Peyer's patch (tissue), 4 donors: ENCODE data around the gene ZMYND15. TPM values are rescaled to one million over a fixed set of nuclear protein-coding genes. Genes with fewer than 3 reads are reported as not detected.
"Not testable (repeated sequence)": the region's sequence is repeated elsewhere in the genome, so short reads cannot be mapped to it uniquely, and the experiment has no call there.

Source experiments
- DNase-seq, 3 donors: peaks; one replicate each; pipeline ENCODE4 v3.0.0-alpha.2; 2017 to 2019
- H3K27ac ChIP-seq, 4 donors: fragments of 200-600 bp; sonication (generic); one replicate each; pipeline ENCODE4 v1.5.1; 2016 to 2019
- H3K27me3 ChIP-seq, 2 donors: fragments of 200-600 bp; sonication (generic); one replicate each; pipeline ENCODE4 v1.5.1; 2019
- H3K36me3 ChIP-seq, 3 donors: fragments of 200-600 bp; sonication (generic); one replicate each; pipeline ENCODE4 v1.5.1; 2016 to 2019
- H3K4me1 ChIP-seq, 4 donors: fragments of 200-600 bp; sonication (generic); one replicate each; pipeline ENCODE4 v1.5.1; 2016 to 2019
- H3K4me3 ChIP-seq, 4 donors: fragments of 200-600 bp; sonication (generic); 1 replicate in 3 of 4; 2 replicates in 1 of 4; pipeline ENCODE4 v1.5.1; 2016 to 2019; ENCODE audit warnings: mild to moderate bottlenecking in 1 of 4
- H3K9me3 ChIP-seq, 4 donors: fragments of 200-600 bp; sonication (generic); one replicate each; pipeline ENCODE4 v1.5.1; 2016 to 2019; ENCODE audit warnings: mild to moderate bottlenecking in 1 of 4
- POLR2A ChIP-seq, 2 donors: fragments of 450-650 bp; IDR thresholded peaks; one replicate each; pipeline ENCODE4 v1.5.1; 2017; ENCODE audit warnings: antibody characterized with exemption in 2 of 2, mild to moderate bottlenecking in 2 of 2, moderate library complexity in 2 of 2
- total RNA-seq, 4 donors: library from RNA; depleted of rRNA; stranded (reverse); fragments of >200 nt; gene quantifications; one replicate each; pipeline ENCODE4 v1.1.0, GENCODE V29; 2016
- TF ChIP-seq, protein P1 (sequence below), 6 experiments: fragments of 450-650 bp in 4 of 6; fragments of 200-600 bp in 2 of 6; sonication (generic) in 1 of 6; IDR thresholded peaks; one replicate each; pipeline ENCODE4 v1.5.1; 2017 to 2019; ENCODE audit warnings: antibody characterized with exemption in 6 of 6, mild to moderate bottlenecking in 3 of 6, moderate library complexity in 1 of 6

Gene ZMYND15
- total RNA-seq, 4 donors from 2014 or later: 2.1 to 5.6 (median 4.0) TPM; not detected in 1

DNA sequence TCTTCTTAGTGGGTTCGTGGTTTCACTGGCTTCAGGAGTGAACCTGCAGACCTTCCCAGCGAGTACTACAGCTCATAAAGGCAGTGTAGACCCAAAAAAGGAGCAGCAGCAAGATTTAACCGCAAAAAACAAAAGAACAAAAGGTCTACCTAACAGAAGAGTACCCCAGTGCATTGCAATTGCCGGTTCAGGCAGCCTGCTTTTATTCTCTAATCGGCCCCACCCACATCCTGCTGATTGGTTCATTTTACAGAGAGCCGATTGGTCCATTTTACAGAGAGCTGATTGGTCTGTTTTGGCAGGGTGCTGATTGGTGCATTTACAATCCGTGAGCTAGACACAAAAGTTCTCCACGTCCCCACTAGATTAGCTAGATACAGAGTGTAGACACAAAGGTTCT, 31.2 kb upstream of the ZMYND15 start:
- no peak overlapping the region for H3K4me3 ChIP-seq
- no peak overlapping the region for H3K27ac ChIP-seq
- H3K9me3 ChIP-seq: no peaks in the 10 kb centered on the region
- DNase-seq: no peak
- H3K27me3 ChIP-seq: no peaks in the 10 kb centered on the region
- no peaks in the 10 kb centered on the region for H3K36me3 ChIP-seq
- H3K4me1 ChIP-seq: peaks cover 5 to 31% (median 8%) of the 10 kb centered on the region in 4 donors
- no peak for TF ChIP-seq POLR2A (IDR thresholded peaks at IDR 0.05)
- TF ChIP-seq, protein P1, sequence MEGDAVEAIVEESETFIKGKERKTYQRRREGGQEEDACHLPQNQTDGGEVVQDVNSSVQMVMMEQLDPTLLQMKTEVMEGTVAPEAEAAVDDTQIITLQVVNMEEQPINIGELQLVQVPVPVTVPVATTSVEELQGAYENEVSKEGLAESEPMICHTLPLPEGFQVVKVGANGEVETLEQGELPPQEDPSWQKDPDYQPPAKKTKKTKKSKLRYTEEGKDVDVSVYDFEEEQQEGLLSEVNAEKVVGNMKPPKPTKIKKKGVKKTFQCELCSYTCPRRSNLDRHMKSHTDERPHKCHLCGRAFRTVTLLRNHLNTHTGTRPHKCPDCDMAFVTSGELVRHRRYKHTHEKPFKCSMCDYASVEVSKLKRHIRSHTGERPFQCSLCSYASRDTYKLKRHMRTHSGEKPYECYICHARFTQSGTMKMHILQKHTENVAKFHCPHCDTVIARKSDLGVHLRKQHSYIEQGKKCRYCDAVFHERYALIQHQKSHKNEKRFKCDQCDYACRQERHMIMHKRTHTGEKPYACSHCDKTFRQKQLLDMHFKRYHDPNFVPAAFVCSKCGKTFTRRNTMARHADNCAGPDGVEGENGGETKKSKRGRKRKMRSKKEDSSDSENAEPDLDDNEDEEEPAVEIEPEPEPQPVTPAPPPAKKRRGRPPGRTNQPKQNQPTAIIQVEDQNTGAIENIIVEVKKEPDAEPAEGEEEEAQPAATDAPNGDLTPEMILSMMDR (IDR thresholded peaks at IDR 0.05): no peak

DNA sequence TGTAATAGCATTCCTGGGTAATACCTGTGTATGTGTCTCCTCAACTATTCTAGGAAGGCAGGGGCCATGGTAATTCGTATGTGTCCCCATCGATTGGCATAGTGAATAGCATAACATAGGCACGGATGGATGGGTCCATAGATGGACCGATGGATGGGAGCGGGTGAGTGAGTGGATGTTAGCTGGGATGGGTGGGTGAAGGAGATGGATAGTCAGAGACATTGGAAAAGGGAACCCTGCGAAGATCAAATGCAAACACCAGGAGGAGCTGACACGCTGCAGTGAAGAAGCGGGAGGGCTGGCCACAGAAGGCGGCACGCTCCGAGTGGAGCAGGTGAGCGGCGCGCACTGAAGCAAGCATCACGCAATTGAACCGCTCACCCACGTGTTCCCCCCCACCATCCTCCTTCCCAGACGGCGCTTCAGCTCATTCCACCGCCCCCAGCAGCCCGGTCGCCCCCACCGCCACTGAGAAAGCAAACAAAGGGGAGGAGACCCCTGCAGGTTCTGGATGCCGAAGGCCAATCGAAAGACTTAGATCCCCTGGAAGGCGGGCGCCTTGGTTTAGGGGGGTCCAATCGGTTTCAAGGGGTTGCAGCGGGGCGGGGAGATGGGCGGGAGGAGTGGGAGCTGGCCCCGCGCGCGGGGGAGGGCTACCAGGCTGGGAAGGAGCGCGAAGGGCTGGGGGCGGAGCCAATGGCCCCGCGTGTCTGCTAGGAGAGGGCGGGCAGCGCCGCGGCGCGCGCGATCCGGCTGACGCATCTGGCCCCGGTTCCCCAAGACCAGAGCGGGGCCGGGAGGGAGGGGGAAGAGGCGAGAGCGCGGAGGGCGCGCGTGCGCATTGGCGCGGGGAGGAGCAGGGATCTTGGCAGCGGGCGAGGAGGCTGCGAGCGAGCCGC, 29.6 kb upstream of the ZMYND15 start, which contains the start of gene ARRB2:
TSS of gene ARRB2 (plus strand) at position 839 of the 899 bp plus-strand sequence. CDS start 90 bp downstream, outside the sequence.
- DNase-seq: peak; percentile 98 to 99 (median 99)
- Histone ChIP-seq H3K36me3 (no peaks in the 10 kb centered on the region), H3K27me3 (no peaks in the 10 kb centered on the region), H3K4me3 (peak within 1 kb of the TSS; percentile 65 to 90 (median 86)), H3K4me1 (peaks cover 5 to 42% (median 10%) of the 10 kb centered on the region in 4 donors), H3K27ac (peak within 1 kb of the TSS; percentile 86 to 99 (median 92)), H3K9me3 (no peaks in the 10 kb centered on the region)
- peak in 1 of 2 donors; percentile 73 for TF ChIP-seq POLR2A (IDR thresholded peaks at IDR 0.05)
- TF ChIP-seq, protein P1 (IDR thresholded peaks at IDR 0.05): peak; percentile 60 to 88 (median 78)

DNA sequence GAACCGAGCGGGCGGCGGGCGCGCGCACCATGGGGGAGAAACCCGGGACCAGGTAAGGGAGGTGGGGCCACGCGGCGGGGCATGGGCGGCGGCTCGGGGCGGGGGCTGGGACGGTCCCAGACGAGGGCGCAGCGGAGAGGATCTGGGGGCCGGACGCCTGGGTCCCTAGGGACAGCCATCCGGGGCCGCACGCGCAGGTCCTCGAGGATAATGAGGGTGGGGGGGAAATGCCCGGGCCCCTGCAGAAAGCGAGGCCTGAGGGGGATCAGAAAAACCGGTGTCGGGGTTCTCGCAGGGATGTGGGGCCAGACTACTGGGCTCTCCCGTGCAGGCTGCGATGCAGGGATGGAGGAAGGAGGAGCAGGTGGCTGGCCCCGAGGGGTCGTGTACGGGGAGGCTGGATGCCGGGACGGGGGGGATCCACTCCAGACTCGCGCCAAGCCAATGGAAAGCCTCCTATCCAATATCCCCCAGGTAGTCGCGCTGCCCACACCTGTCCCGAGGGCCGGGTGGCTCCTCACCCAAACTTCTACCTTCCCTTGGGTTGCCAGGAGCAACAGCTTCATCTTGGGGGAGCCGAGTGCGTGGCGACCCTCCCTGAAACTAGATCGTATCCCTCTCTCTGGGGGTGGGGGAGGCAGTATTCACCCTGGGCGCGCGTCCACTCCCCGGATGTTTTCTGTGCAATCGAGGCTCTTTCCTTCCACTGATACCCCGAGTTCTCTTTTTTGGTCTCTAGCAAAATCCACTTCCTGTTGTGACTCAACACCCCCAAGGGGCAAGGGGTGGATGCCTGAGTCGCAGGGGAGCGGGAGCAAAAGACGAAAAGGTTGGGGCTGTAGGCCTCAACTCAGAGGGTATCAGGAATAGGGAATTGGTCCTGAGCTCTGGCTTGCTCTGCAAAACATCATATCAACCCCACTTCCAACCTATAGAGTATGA, 28.7 kb upstream of the ZMYND15 start:
- Histone ChIP-seq H3K4me1 (peaks cover 5 to 44% (median 13%) of the 10 kb centered on the region in 4 donors), H3K27me3 (no peaks in the 10 kb centered on the region), H3K27ac (peak overlapping the region; percentile 86 to 99 (median 92)), H3K4me3 (peak overlapping the region; percentile 65 to 90 (median 86)), H3K36me3 (peaks cover 0 to under 1% (median 0%) of the 10 kb centered on the region in 3 donors), H3K9me3 (no peaks in the 10 kb centered on the region)
- DNase-seq: peak in 2 of 3 donors; percentile 63 to 79
- TF ChIP-seq, protein P1 (IDR thresholded peaks at IDR 0.05): no peak
- TF ChIP-seq POLR2A (IDR thresholded peaks at IDR 0.05): peak; percentile 32

DNA sequence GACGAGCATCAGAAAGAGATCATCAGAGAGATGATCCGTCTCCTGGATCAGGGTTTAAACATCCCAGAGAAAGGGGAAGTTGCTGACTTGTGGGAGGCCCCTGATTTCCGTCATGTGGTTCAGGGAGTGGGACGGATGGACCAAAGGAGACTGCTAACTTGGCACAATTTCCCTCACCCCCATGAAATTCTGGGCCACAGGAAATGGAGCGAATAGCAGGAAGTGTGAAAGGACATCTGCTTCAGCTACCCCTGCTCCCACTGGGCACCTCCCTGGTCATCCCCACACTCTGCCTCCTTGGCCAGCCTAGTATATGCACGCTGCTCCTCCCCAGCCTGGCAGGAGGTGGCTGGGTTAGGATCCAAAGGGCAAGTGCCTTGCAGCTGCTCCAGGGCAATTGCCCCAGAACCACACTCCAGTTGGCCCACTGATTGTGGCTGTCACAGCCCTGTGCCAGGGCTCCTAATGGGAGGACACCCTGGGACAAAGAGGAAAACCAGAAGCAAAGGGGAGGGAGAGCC, 27.9 kb upstream of the ZMYND15 start:
- TF ChIP-seq, protein P1 (IDR thresholded peaks at IDR 0.05): no peak
- TF ChIP-seq POLR2A (IDR thresholded peaks at IDR 0.05): peak; percentile 47 to 71
- peak; percentile 42 to 89 (median 86) for DNase-seq
- Histone ChIP-seq H3K9me3 (no peaks in the 10 kb centered on the region), H3K36me3 (peaks cover 0 to 8% (median 0%) of the 10 kb centered on the region in 3 donors), H3K4me1 (peaks cover 5 to 44% (median 13%) of the 10 kb centered on the region in 4 donors), H3K27ac (peak overlapping the region; percentile 86 to 99 (median 92)), H3K4me3 (peak overlapping the region; percentile 65 to 90 (median 86)), H3K27me3 (no peaks in the 10 kb centered on the region)

DNA sequence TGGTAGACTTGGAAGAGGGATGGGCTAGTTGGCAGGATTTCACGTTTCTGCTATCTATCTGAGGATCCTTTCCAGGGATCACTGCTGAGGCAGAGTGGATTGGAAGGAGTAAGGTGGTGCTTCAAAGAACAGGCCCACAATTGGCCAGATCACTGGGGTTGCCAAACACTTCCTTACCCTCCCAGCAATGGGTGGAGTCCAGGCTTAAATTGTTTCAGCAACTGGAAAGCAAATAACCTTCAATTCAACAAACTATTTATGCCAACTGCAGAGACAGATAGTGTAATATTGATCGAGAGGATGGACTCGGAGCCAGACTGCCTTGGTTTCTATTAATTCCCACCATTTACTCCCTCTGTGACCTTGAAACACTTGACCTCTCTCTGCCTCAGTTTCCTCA, 27.1 kb upstream of the ZMYND15 start:
- no peaks in the 10 kb centered on the region for H3K27me3 ChIP-seq
- H3K36me3 ChIP-seq: peaks cover 0 to 16% (median 0%) of the 10 kb centered on the region in 3 donors
- no peak for DNase-seq
- peaks cover 5 to 44% (median 13%) of the 10 kb centered on the region in 4 donors for H3K4me1 ChIP-seq
- H3K9me3 ChIP-seq: no peaks in the 10 kb centered on the region
- peak overlapping the region; percentile 25 to 99 (median 88) for H3K27ac ChIP-seq
- no peak for TF ChIP-seq POLR2A (IDR thresholded peaks at IDR 0.05)
- TF ChIP-seq, protein P1 (IDR thresholded peaks at IDR 0.05): no peak
- H3K4me3 ChIP-seq: peak overlapping the region in 2 of 4 donors; percentile 84 to 87

DNA sequence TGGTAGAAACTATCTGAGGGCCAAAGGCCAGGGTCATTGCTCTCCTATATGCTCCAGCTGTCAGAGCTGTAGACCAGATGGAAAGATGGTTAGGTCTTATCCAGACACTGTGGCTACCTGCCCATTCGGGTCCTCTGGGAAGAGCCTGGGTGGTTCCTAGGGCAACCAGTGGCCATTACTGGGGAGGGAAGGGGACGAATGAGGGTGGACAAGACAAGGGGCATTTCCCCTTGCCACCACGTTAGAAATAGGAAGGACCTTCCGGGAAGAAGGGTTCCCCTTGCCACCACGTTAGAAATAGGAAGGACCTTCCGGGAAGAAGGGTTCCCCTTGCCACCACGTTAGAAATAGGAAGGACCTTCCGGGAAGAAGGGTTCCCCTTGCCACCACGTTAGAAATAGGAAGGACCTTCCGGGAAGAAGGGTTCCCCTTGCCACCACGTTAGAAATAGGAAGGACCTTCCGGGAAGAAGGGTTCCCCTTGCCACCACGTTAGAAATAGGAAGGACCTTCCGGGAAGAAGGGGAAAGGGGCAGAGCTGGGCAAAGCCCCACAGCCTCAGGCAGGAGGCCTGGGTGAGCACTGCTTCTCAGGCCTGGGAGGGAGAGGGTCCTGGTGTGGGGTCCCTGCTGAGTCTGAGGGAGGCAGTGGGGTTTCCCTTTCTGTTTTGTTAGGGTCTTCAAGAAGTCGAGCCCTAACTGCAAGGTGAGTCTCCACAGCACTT, 25.1 kb upstream of the ZMYND15 start:
- peaks cover 0 to 32% (median 0%) of the 10 kb centered on the region in 3 donors for H3K36me3 ChIP-seq
- H3K27me3 ChIP-seq, DNase-seq, H3K9me3 ChIP-seq: not testable (repeated sequence)
- H3K27ac ChIP-seq: peak overlapping the region in 3 of 4 donors; percentile 24 to 62 (median 58)
- peaks cover 5 to 40% (median 13%) of the 10 kb centered on the region in 4 donors for H3K4me1 ChIP-seq
- peak overlapping the region in 2 of 4 donors; percentile 10 to 12 for H3K4me3 ChIP-seq
